Measurements from ENCODE around the gene KRT6B.

Gene KRT6B

GRCh38 chr12:52419656-52420055 is 32.3 kb downstream of the KRT6B start:
- DNase-seq (ENCODE audit: extremely low read depth, low read depth), result no peak
- TF ChIP-seq CTCF (IDR thresholded peaks at IDR 0.05; ENCODE audit: low read depth, low read length, missing control alignments), result no peak
- no peak overlapping the region for H3K4me3 ChIP-seq (replicated peaks; ENCODE audit: low read depth, low read length)

- TF ChIP-seq CTCF (IDR thresholded peaks at IDR 0.05; ENCODE audit: low read depth, low read length, missing control alignments), result no peak
- no peak for DNase-seq (ENCODE audit: extremely low read depth, low read depth)
- H3K4me3 ChIP-seq (replicated peaks; ENCODE audit: low read depth, low read length), result no peak overlapping the region
Measured at GRCh38 chr12:52418576-52419110, 33.3 kb downstream of the KRT6B start.

- no peak for TF ChIP-seq CTCF (IDR thresholded peaks at IDR 0.05; ENCODE audit: low read depth, low read length, missing control alignments)
- no peak overlapping the region for H3K4me3 ChIP-seq (replicated peaks; ENCODE audit: low read depth, low read length)
- no peak for DNase-seq (ENCODE audit: extremely low read depth, low read depth)
Measured at GRCh38 chr12:52417740-52418139, 34.2 kb downstream of the KRT6B start.

- TF ChIP-seq CTCF (IDR thresholded peaks at IDR 0.05; ENCODE audit: low read depth, low read length, missing control alignments), result no peak
- H3K4me3 ChIP-seq (replicated peaks; ENCODE audit: low read depth, low read length), result no peak overlapping the region
- DNase-seq (ENCODE audit: extremely low read depth, low read depth), result no peak
Measured at GRCh38 chr12:52416795-52417194, 35.2 kb downstream of the KRT6B start.

- TF ChIP-seq CTCF (IDR thresholded peaks at IDR 0.05; ENCODE audit: low read depth, low read length, missing control alignments), result no peak
- H3K4me3 ChIP-seq (replicated peaks; ENCODE audit: low read depth, low read length), result no peak overlapping the region
- peak; percentile 69 for DNase-seq (ENCODE audit: extremely low read depth, low read depth)
Measured at GRCh38 chr12:52415870-52416750, 35.8 kb downstream of the KRT6B start.

- no peak for TF ChIP-seq CTCF (IDR thresholded peaks at IDR 0.05; ENCODE audit: low read depth, low read length, missing control alignments)
- H3K4me3 ChIP-seq (replicated peaks; ENCODE audit: low read depth, low read length), result no peak overlapping the region
- no peak for DNase-seq (ENCODE audit: extremely low read depth, low read depth)
Measured at GRCh38 chr12:52414936-52415335, 37.0 kb downstream of the KRT6B start.
